HG02642 (cell line): Measurements from ENCODE around the gene PRKRIP1.
"Not testable (repeated sequence)": the region's sequence is repeated elsewhere in the genome, so short reads cannot be mapped to it uniquely, and the experiment has no call there.

Source experiments
- ATAC-seq: cut with Tn5 transposase; IDR thresholded peaks from one replicate; pipeline ENCODE4 v1.9.1; 2021; ENCODE audit warnings: mild to moderate bottlenecking; ENCODE audit not compliant: unreplicated experiment, poor library complexity

Gene PRKRIP1

DNA sequence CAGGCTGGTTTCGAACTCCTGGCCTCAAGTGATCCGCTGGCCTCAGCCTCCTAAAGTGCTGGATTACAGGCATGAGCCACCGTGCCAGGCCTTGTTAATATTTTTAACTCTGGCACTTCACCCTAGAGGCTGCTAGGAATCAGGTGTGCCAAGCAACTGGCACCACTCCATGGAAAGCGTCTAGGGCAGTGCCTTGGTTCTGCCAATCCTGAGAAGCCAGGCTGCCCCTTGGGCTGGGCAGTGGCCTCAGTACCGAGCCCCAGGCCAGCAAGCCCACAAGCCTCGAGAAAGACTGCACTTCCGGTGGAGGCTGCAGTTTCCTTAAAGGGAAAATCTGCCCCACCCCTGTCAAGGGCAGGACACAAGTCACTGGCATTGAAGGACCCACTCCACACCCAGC is 57.2 kb downstream of the PRKRIP1 start:
- ATAC-seq, result no peak

DNA sequence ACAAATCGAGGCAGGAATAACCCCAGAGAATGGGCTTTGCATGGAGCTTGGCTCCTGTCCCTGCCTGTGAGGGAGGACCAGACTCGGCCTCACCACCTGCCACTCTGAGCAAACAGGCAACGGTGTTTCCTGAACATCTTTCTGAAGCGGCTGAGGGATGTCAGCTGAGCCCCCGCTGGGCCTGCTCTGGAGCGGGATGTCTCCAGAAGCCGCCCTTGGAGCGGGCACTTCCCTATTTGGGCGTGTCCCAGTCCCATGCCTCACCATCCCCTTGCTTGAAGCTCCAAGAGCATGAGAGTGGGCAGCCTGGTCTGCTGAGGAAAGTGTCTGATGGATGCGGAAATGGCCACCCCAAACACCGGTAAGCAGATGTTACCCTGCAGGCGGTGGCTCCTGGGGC is 58.3 kb downstream of the PRKRIP1 start:
- no peak for ATAC-seq

DNA sequence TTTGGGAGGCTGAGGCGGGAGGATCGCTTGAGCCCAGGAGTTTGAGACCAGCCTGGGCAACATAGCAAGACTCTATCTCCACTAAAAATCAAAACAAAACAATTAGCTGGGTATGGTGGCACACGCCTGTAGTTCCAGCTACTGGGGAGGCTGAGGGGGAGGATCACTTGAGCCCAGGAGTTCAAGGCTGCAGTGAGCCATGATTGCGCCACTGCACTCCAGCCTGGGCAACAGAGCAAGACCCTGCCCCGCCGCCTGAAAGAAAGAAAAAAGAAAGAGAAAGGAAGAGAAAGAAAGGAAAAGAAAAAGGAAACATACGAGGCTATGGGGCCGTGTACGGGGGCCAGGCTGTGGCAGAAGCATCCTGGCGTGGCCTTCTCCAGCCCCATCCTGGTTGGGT is 58.8 kb downstream of the PRKRIP1 start:
- not testable (repeated sequence) for ATAC-seq

DNA sequence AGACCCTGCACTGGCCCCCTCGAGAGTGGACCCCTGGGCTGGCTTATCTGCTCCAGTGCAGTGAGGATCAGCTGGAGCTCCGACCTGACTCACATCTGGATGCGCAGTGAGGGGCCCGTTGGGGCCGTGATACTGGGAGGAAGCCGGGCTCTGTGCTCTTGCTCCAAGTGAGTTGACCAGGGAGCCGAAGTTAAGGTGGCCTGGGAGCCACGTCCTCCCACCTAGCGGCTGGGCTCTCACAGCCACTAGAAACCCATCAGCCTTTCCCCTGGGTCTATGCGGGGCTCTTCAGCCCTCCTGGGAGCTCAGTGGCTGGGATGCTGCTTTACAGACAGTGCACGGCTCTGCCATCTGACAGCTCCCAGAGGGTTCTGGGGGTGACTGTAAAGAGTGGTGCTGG is 59.4 kb downstream of the PRKRIP1 start:
- no peak for ATAC-seq

DNA sequence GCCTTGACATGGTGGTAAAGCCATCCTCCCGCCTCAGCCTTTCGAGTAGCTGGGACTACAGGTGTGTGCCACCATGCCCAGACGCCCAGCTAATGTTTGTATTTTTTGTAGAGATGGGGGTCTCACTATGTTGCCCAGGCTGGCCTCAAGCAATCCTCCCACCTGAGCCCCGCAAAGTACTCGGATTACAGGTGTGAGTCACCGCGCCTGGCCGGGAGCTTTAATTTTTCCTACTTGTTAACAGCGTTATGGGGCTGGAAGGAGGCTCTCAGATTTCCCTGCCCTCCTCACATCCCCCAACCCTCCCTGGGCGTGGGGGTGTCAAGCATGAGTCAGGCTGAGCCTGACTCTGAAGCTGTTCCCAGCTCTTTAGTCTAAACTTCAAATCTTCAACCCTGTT is 60.2 kb downstream of the PRKRIP1 start:
- no peak for ATAC-seq

DNA sequence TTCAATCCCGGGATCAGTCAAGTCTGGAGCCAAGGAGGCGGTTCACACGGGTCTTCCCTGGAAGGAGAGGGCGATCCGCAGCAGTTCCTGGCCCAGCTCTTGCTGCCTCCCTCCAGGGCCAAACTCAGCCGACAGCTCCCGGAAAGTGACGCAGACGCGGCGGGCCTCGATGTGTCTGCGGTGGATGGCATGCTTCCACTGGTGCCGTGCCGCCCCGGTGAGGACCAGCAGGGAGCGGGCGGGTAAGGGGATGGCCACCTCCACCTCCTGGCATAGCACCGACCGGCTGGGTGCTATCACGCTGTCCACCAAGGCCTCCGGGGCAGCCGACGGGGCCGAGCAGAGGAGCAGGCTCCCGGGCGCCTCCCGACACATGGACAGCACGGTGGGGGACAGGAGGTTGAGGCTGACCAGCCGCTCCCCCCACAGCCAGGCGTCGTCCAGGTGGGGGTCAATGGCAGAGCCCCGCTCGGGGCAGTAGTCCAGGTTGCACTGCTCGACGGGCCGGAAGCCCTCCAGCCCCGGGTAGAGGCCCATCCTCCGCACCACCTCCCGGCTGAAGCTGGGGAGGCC is 61.3 kb downstream of the PRKRIP1 start:
- no peak for ATAC-seq

DNA sequence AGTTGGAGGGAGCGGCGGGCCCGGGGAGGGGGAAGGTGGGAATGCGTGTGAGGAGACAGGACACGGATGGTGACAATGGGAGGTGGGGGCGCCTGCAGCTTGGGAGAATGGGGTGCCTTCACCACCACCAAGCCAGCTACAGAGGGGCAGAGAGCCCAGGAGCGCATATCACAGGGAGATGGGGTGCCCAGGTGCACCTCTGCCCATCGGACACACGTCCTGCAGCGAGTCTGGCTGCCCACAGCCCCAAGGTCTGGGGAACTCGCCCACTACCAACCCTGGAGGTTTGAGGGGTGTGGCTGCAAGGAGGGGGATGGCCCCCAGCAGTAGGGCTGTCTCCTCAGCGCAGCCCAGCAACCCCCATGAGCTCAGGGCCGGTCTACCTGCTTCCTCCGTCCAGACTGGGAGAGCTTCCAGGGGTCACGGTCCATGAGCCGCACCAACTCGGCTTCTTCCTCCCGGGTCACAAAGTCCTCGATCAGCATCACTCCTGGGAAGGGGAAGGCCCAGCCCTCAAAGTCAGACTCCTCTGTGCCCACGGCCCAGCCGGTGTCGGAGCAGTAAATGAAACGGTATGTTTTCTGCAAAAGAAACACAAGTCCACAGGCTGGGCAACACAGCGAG is 63.2 kb downstream of the PRKRIP1 start:
- ATAC-seq, result no peak

DNA sequence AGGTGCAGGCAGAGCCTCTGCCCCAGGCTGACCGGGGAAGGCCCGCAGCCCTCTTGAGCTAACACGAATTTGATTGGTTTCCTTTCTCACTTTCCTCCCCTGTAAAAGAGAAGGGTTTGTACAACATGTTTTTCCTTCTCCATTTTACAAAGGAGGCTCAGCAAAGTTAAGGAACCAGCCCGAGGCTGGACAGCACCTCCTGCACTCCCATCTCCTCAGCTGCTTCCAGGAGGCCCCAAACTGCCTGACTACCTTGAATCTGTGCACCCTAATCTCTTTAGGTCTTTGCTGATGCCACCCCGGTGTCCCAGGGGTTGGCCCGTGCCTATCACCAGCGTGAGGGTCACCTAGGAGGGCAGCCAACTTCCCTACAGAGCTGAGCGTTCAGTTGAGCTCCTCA is 64.3 kb downstream of the PRKRIP1 start:
- no peak for ATAC-seq

DNA sequence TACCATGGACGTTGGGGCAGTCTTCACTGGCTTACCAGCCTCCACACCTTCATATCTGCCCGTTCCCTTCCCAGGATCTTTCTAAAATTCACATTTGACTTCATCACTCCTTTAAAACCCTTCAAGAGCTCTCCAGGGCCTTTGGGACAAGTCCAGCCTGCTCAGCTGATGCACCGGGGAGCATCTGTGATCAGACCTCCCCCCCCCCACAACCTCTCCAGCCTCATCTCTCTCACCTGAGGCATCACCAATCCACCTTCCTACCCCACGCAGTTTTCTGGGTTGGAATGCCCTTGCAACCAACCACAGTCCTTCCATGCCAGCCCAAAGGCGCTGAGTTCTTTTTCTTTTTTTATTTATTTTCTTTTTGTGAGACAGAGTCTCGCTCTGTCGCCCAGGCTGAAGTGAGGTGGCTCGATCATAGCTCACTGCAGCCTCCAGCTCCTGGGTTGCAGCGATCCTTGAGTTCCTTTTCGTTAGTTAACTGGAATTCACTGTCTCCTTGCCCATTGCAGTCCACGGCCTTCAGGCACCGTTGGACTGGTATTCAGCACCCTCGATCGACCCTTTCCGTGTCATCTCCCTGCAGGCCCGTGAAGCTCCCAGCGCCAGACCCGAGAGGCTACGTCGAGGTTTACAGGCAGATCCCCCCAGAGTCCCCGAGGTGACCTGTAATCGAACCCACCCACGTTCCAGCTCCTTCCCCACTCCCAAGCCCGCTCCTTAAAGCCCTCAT is 67.8 kb downstream of the PRKRIP1 start:
- ATAC-seq, result no peak

DNA sequence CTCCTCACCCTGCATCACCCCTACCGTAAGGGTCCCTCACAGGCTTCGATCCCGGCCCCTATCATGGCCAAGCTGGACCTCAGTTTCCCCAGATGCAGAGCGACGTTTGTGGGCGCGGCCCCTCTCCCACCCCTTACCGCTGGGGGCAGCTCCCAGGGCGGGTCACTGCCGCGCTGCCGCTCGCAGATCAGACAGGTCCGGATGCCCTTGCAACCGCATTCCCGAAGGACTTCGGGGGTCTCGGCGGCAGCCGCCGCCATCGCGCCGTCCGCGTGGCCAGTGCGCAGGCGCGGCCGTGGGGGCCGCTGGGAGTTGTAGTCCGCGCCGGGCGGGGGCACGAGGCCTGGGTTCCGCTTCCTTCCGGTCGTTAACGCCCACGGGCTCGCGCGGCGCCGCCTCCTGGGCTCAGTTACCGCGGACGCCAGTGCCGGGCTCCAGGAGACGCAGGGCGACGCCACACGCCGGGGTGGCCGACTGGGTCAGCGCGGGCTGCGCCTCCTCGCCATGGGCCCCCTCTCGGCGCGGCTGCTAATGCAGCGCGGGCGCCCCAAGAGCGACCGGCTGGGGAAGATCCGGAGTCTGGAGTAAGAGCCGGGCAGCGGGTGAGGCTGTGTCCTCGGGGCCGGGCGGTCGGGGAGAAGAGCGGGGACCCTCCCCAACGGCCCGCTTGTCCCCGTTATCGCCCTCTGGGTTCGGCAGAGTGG is 68.6 kb downstream of the PRKRIP1 start, which contains the start of the genes ALKBH4 and LRWD1:
ALKBH4 (minus strand) TSS at position 287 of the 704 bp plus-strand sequence; CDS start at position 260, 27 bp downstream.
LRWD1 (plus strand) TSS at position 408 of the 704 bp plus-strand sequence; CDS start at position 505, 97 bp downstream.
- ATAC-seq, result peak; percentile 93

DNA sequence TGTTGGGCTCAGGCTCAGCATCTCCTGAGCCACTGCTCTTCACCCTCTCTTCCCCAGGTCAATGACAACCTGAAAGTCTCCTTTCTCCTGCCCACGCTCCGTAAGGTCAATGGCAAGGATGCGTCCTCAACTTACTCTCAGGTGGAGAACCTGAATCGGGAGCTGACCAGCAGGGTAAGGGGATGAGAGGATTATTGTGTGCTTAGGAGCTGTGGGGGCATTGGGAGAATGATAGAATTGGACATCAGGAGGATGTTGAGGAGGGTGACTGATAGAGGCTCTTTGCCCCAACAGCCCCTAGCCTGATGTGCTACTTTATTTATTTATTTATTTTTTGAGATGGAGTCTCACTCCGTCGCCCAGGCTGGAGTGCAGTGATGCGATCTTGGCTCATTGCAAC is 69.9 kb downstream of the PRKRIP1 start:
- no peak for ATAC-seq

DNA sequence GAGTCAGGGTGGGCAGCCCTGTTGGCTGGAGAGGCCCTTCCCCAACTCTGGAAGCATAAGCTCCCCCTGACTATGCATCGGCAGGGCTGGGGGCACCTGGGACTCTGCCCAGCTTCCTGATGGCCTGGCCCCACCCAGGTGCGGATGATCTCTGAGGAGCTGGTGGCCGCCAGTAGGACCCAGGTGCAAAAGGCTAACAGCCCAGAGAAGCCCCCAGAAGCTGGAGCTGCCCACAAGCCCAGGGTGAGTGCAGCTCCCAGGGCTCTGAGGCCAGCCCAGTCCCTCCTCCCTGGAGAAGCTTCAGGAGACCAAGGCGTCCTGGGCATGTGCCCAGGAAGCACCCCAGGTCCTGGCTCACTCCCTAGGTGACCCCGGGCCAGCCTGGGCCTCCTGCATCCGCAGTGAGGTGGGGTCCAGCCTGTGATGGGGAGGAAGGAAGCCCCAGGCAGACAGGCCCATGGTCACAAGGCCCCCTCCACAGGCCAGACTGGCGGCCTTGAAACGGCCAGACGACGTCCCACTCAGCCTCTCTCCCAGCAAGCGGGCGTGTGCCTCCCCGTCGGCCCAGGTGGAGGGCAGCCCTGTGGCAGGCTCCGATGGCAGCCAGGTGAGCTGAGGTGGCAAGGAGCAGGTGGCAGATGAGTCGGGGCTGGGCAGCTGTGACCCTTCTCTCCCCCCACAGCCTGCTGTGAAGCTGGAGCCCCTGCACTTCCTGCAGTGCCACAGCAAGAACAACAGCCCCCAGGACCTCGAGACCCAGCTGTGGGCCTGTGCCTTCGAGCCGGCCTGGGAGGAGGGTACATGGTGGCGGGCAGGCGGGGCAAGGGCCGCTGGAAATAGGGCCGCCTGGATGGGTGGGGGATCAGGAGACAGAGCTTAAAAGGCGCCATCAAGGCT is 71.7 kb downstream of the PRKRIP1 start:
- no peak for ATAC-seq

DNA sequence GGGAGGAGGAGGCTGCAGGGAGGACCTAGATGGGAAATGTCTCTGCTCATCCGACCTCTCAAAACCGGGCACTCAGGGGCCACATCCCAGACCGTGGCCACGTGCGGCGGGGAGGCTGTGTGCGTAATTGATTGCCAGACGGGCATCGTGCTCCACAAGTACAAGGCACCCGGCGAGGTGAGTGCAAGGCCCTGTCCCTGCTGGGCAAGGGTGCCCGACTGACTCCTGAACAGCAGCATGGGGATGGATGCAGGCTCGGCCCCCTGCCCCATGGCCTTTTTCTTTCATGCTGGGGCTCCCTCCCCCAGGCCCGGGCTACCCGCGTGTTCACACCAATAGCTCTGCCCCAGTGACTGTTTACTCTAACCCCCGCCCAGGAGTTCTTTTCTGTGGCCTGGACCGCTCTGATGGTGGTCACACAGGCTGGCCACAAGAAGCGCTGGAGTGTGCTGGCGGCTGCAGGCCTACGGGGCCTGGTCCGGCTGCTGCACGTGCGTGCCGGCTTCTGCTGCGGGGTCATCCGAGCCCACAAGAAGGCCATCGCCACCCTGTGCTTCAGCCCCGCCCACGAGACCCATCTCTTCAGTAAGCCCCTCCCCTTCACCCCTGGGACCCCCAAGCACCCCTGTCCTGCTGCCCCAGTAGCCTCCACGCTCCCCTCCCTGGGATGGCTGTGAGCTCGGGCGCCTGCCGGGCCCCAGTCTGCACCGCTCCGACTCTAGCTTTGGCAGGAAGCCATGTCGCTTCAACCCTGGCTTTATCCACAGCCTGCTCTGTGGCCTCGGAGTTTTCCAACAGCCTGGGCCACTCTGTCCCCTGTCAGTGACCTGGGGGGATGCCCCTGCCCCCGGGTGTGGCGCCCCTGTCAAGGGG is 72.6 kb downstream of the PRKRIP1 start:
- no peak for ATAC-seq

DNA sequence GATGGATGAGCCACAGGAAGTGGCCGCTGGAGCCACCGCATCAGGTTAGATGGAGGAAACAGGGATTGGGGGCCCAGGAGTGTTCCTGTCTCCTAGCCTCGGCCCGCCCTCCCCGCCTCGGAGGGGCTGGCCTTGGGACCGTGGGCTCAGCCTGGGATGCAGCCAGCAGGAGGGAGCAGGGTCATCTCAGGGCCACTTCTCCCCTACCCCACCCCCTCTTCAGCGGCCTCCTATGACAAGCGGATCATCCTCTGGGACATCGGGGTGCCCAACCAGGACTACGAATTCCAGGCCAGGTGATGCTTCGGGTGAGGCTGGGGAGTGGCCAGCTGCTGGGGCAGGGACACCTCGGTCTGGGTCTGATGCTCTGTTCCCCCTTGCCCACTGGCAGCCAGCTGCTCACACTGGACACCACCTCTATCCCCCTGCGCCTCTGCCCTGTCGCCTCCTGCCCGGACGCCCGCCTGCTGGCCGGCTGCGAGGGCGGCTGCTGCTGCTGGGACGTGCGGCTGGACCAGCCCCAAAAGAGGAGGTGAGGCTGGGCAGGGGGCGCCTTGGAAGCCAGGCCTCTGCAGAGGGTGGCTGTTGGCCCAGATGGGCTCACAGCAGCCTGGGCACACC is 73.3 kb downstream of the PRKRIP1 start:
- no peak for ATAC-seq

DNA sequence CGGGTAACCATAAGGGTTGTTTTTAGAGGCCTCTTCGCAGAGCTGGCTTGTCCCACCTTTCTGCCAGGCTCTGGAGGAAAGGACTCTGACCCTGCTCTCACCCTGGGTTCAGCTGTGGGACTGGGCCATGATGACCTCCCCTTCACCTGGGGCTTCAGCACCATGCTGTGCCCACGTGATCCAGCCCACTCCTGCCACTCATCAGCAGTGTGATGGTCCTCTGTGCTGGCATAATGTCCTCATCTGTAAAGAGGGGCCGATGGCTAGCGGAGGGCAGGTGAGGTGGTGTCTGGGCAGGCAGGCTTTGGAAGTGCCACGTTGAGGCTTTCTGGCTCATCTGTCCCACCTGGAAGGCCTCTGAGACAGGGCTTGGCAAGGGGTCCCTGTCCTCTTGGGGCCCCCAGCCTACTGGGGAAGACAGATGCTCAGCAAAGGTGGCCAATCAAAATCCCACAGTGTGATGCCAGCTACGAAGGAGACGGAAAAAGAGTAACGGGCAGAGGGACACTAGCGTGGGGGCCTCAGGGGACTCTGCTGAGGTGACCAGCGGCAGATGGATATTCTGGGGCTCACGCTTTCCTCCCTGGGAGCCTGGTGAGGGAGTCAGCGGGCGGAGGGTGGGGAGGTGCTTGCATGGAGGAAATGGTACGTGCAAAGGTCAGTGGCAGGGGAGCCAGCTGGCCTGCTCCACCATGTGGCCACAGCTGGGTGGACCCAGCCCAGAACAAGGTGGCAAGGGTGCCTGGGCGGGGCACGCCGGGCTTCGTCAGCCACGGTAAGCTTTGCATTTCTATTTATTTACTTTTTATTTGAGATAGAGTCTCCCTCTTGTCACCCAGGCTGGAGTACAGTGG is 74.0 kb downstream of the PRKRIP1 start:
- no peak for ATAC-seq

DNA sequence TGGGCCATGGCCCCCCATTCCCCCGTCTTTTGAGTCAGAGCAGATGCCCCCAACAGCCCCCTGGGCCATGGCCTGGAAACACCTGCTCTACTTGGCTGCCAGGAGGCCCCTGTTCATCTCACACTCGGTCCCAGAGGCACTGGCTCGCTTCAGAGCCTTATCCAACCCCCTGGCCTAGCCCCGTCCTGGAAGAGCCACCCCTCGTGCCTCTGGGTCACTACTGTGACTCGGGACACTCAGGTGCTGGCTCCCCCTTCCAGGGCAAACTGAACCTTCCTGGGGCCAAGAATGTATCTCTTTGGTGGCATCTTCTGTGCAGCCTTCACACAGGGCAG is 75.6 kb downstream of the PRKRIP1 start:
- no peak for ATAC-seq

DNA sequence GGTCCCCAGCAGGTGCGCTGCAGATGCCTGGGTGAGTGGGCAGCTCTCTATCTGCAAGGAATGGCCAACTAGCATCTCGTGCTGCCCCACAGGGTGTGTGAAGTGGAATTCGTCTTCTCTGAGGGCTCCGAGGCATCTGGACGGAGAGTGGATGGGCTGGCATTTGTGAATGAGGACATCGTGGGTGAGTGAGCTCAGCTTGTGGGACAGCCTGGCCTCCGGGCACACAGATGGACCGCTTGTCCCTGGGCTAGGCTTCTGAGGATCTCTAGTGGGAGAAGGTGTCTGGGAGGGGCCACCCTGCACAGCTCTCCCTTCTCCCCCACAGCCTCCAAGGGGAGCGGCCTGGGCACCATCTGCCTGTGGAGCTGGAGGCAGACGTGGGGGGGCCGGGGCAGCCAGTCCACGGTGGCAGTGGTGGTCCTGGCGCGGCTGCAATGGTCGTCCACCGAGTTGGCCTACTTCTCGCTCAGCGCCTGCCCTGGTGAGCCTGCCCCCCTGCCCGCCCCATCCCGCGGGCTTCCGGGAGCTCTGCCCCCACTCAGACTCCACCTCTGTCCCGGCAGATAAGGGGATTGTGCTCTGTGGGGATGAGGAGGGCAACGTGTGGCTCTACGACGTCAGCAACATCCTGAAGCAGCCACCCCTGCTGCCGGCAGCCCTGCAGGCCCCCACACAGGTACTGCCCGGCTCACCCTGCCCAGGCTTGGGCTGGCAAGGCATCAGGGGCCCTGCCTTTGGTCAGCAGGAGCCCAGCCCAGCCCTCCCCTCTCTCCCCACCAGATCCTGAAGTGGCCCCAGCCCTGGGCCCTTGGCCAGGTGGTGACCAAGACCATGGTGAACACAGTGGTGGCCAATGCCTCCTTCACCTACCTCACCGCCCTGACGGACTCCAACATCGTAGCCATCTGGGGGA is 76.2 kb downstream of the PRKRIP1 start:
- no peak for ATAC-seq
